Measurements from ENCODE around the gene CGNL1. TPM values are rescaled to one million over a fixed set of nuclear protein-coding genes. Genes with fewer than 3 reads are reported as not detected.
A peak's percentile ranks its signal among the peaks of the same experiment; 100 is the strongest.

The CGNL1 gene
- total and polyA plus RNA-seq, 2 experiments from 2014 or later: 11.4 to 13.1 TPM

DNA sequence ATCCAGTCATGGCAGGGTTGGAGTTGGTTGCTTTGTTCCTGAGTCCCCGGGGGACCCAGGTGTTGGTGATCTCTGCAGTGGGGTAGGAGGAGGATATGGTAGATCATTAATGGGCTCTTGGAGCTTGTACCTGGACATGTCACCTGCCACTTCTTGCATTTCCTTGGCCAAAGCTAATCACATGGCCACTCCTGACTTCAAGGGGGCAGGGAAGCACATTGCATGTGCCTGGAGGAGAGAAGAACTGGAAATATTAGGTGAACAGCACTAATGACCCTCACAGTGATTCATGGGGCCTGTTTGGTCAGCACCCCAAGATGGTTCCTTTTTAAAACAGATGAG is 128.3 kb downstream of the CGNL1 start:
- 81% methylated on average over 1 of the region's 1 CpG for WGBS (ENCODE audit: low lambda C conversion rate, missing lambda C conversion rate)

DNA sequence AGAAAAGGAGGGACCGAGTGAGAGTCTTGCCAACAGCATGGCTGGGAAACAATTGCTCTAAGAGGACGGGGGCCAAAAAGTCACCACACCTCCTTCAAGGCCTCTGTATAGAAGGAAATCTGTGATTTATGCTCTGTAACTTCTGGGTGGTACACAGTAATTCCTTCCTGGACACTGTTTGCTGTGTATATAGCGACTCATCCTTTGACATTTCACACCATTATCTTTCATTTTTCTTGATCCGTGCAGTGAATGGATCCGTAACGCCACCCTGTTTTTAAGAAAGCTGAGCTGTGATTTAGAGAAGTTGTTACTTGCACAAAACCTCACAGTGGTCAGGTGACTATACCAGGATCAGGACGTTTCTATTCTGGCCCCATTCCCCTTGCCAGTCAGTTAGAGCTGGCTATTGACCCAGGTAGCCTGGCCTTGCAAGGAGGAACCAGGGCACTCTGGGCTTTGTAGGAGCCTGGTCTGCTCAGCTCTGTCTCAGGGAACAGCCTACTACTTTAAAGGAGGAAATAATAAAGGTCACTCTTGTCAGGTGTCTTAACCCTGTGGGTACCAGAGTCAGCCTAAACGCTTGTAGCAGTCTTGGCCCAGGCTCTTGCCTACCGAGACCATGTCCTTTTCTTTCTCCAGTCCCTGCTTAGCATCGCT is 128.9 kb downstream of the CGNL1 start:
- no peaks in the 10 kb centered on the region for H3K9me2 ChIP-seq (replicated peaks; ENCODE audit: insufficient read depth)
- H2AFZ ChIP-seq: no peak overlapping the region
- TF ChIP-seq EZH2phosphoT487 (IDR thresholded peaks at IDR 0.05; ENCODE audit: low read depth, severe bottlenecking, unreplicated experiment) (no peak), EZH2 (IDR thresholded peaks at IDR 0.05; ENCODE audit: borderline replicate concordance) (no peak)
- TF ChIP-seq, protein P1, sequence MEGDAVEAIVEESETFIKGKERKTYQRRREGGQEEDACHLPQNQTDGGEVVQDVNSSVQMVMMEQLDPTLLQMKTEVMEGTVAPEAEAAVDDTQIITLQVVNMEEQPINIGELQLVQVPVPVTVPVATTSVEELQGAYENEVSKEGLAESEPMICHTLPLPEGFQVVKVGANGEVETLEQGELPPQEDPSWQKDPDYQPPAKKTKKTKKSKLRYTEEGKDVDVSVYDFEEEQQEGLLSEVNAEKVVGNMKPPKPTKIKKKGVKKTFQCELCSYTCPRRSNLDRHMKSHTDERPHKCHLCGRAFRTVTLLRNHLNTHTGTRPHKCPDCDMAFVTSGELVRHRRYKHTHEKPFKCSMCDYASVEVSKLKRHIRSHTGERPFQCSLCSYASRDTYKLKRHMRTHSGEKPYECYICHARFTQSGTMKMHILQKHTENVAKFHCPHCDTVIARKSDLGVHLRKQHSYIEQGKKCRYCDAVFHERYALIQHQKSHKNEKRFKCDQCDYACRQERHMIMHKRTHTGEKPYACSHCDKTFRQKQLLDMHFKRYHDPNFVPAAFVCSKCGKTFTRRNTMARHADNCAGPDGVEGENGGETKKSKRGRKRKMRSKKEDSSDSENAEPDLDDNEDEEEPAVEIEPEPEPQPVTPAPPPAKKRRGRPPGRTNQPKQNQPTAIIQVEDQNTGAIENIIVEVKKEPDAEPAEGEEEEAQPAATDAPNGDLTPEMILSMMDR (IDR thresholded peaks at IDR 0.05; ENCODE audit: poor library complexity): no peak
- peak overlapping the region; percentile 32 for H3K4me2 ChIP-seq
- no peak overlapping the region for H3K4me3 ChIP-seq
- peaks cover 56% of the 10 kb centered on the region for H3K4me1 ChIP-seq (ENCODE audit: insufficient read depth)
- no peaks in the 10 kb centered on the region for H3K79me2 ChIP-seq
- WGBS (ENCODE audit: low lambda C conversion rate, missing lambda C conversion rate): 71% methylated on average over 10 of the region's 10 CpGs
- no peaks in the 10 kb centered on the region for H4K20me1 ChIP-seq (ENCODE audit: insufficient read depth, poor library complexity, severe bottlenecking)
- H3K27ac ChIP-seq: peak overlapping the region; percentile 93
- H3K27me3 ChIP-seq: no peaks in the 10 kb centered on the region
- no peaks in the 10 kb centered on the region for H3K36me3 ChIP-seq (replicated peaks; ENCODE audit: insufficient read depth, low read depth)
- H3K9me3 ChIP-seq (ENCODE audit: low read depth): no peaks in the 10 kb centered on the region
- no peak for DNase-seq (ENCODE audit: low spot score)

More for the DNA sequence above, 128.3 kb downstream of the CGNL1 start:
- Histone ChIP-seq H3K4me3 (no peak overlapping the region), H3K36me3 (replicated peaks; ENCODE audit: insufficient read depth, low read depth) (no peaks in the 10 kb centered on the region), H3K9me2 (replicated peaks; ENCODE audit: insufficient read depth) (no peaks in the 10 kb centered on the region), H2AFZ (no peak overlapping the region), H4K20me1 (ENCODE audit: insufficient read depth, poor library complexity, severe bottlenecking) (no peaks in the 10 kb centered on the region), H3K4me1 (ENCODE audit: insufficient read depth) (peaks cover 52% of the 10 kb centered on the region), H3K27ac (peak overlapping the region; percentile 93), H3K4me2 (no peak overlapping the region), H3K9me3 (ENCODE audit: low read depth) (no peaks in the 10 kb centered on the region), H3K79me2 (no peaks in the 10 kb centered on the region), H3K27me3 (no peaks in the 10 kb centered on the region)
- no peak for DNase-seq (ENCODE audit: low spot score)
- TF ChIP-seq, protein P1 (IDR thresholded peaks at IDR 0.05; ENCODE audit: poor library complexity): no peak
- no peak for TF ChIP-seq EZH2 (IDR thresholded peaks at IDR 0.05; ENCODE audit: borderline replicate concordance)
- TF ChIP-seq EZH2phosphoT487 (IDR thresholded peaks at IDR 0.05; ENCODE audit: low read depth, severe bottlenecking, unreplicated experiment): no peak

DNA sequence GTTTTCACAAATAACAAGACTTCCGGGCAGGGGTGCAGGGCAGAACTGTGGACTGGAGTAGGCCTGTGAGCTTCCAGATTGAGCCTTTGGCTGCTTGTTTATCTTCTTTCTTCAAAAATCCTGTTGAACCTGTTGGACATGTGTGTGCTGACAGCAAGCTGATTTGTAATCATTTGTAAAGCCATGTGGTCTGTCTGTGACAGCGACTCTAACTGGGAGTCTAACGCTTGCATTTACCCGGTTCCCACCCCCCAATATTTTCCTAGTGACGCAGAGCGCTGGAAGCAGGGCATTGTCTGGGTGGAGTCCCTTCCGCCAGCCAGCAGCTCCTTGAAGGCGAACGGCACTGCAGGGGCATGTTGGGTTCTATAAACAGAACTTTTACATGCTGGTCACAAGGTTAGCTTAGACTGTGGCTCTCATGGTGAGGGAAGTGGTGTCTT is 129.7 kb downstream of the CGNL1 start:
- whole genome bisulfite sequencing (ENCODE audit: low lambda C conversion rate, missing lambda C conversion rate): 19% methylated on average over 9 of the region's 9 CpGs
- H3K36me3 ChIP-seq (replicated peaks; ENCODE audit: insufficient read depth, low read depth): no peaks in the 10 kb centered on the region
- H3K9me2 ChIP-seq (replicated peaks; ENCODE audit: insufficient read depth): no peaks in the 10 kb centered on the region
- H3K9me3 ChIP-seq (ENCODE audit: low read depth): no peaks in the 10 kb centered on the region
- peak overlapping the region; percentile 32 for H3K4me2 ChIP-seq
- H3K27me3 ChIP-seq: no peaks in the 10 kb centered on the region
- TF ChIP-seq, protein P1 (IDR thresholded peaks at IDR 0.05; ENCODE audit: poor library complexity): no peak
- TF ChIP-seq EZH2phosphoT487 (IDR thresholded peaks at IDR 0.05; ENCODE audit: low read depth, severe bottlenecking, unreplicated experiment): no peak
- no peak for TF ChIP-seq EZH2 (IDR thresholded peaks at IDR 0.05; ENCODE audit: borderline replicate concordance)
- peak; percentile 90 for DNase-seq (ENCODE audit: low spot score)
- H3K4me3 ChIP-seq: no peak overlapping the region
- no peaks in the 10 kb centered on the region for H3K79me2 ChIP-seq
- H3K4me1 ChIP-seq (ENCODE audit: insufficient read depth): peaks cover 59% of the 10 kb centered on the region
- peak overlapping the region; percentile 93 for H3K27ac ChIP-seq
- H4K20me1 ChIP-seq (ENCODE audit: insufficient read depth, poor library complexity, severe bottlenecking): no peaks in the 10 kb centered on the region
- H2AFZ ChIP-seq: no peak overlapping the region

Data from hepatocyte (in vitro differentiated cells).